ENCODE data around the gene ADGRA3. TPM values are rescaled to one million over a fixed set of nuclear protein-coding genes. Genes with fewer than 3 reads are reported as not detected.

ADGRA3 gene
- total RNA-seq, 2 donors from 2014 or later: 51.8 to 54.9 TPM

GRCh38 chr4:22454216-22454838 is 61.5 kb downstream of the ADGRA3 start:
- 80 to 95% methylated on average over 1 to 3 of the region's 3 CpGs for WGBS, 2 experiments (ENCODE audit: insufficient coverage in 1 of 2, insufficient read length in 1 of 2)
- no peak overlapping the region for H3K9ac ChIP-seq (ENCODE audit: extremely low read depth, low read length, poor library complexity, severe bottlenecking)
- H3K36me3 ChIP-seq (ENCODE audit: control insufficient read depth, insufficient read depth, low read length): peaks cover 21% of the 10 kb centered on the region
- no peak overlapping the region for H3K27ac Mint-ChIP-seq
- no peaks in the 10 kb centered on the region for H3K9me3 Mint-ChIP-seq
- H3K27ac ChIP-seq (ENCODE audit: low read depth, low read length): no peak overlapping the region
- peaks cover 3% of the 10 kb centered on the region for H3K4me1 ChIP-seq (ENCODE audit: control insufficient read depth, insufficient read depth, low read length)
- H3K4me3 Mint-ChIP-seq: no peak overlapping the region
- peaks cover 13% of the 10 kb centered on the region for H3K36me3 Mint-ChIP-seq (ENCODE audit: low read depth)
- H3K4me3 ChIP-seq (ENCODE audit: low read length): no peak overlapping the region
- peaks cover 20% of the 10 kb centered on the region for H3K4me1 Mint-ChIP-seq
- no peak for DNase-seq
- H3K27me3 ChIP-seq (ENCODE audit: control insufficient read depth, insufficient read depth, low read length, poor library complexity, severe bottlenecking): no peaks in the 10 kb centered on the region
- no peaks in the 10 kb centered on the region for H3K27me3 Mint-ChIP-seq (ENCODE audit: insufficient read depth)
- no peaks in the 10 kb centered on the region for H3K9me3 ChIP-seq (ENCODE audit: control insufficient read depth, low read length)
- no peak for TF ChIP-seq CTCF (conservative IDR thresholded peaks at IDR 0.05)

GRCh38 chr4:22444813-22445212 is 71.1 kb downstream of the ADGRA3 start:
- Histone ChIP-seq H3K27me3 (ENCODE audit: control insufficient read depth, insufficient read depth, low read length, poor library complexity, severe bottlenecking) (no peaks in the 10 kb centered on the region), H3K27ac (ENCODE audit: low read depth, low read length) (no peak overlapping the region), H3K9ac (ENCODE audit: extremely low read depth, low read length, poor library complexity, severe bottlenecking) (no peak overlapping the region), H3K36me3 (ENCODE audit: control insufficient read depth, insufficient read depth, low read length) (peaks cover 74% of the 10 kb centered on the region), H3K9me3 (ENCODE audit: control insufficient read depth, low read length) (no peaks in the 10 kb centered on the region), H3K4me1 (ENCODE audit: control insufficient read depth, insufficient read depth, low read length) (no peaks in the 10 kb centered on the region), H3K4me3 (ENCODE audit: low read length) (no peak overlapping the region)
- no peak for DNase-seq
- Mint-ChIP-seq H3K27me3 (ENCODE audit: insufficient read depth) (no peaks in the 10 kb centered on the region), H3K36me3 (ENCODE audit: low read depth) (peaks cover 43% of the 10 kb centered on the region), H3K9me3 (no peaks in the 10 kb centered on the region), H3K4me3 (no peak overlapping the region), H3K27ac (no peak overlapping the region), H3K4me1 (no peaks in the 10 kb centered on the region)
- no peak for TF ChIP-seq CTCF (conservative IDR thresholded peaks at IDR 0.05)
- 96 to 98% methylated on average over 5 to 6 of the region's 6 CpGs for WGBS, 2 experiments (ENCODE audit: insufficient coverage in 1 of 2, insufficient read length in 1 of 2)

- 88 to 93% methylated on average over 1 to 2 of the region's 2 CpGs for WGBS, 2 experiments (ENCODE audit: insufficient coverage in 1 of 2, insufficient read length in 1 of 2)
Measured at GRCh38 chr4:22442956-22443355, 72.9 kb downstream of the ADGRA3 start.

More at GRCh38 chr4:22442956-22443355, 72.9 kb downstream of the ADGRA3 start:
- Mint-ChIP-seq H3K27ac (no peak overlapping the region), H3K4me3 (no peak overlapping the region), H3K4me1 (peaks cover 2% of the 10 kb centered on the region), H3K9me3 (no peaks in the 10 kb centered on the region), H3K36me3 (ENCODE audit: low read depth) (peaks cover 42% of the 10 kb centered on the region), H3K27me3 (ENCODE audit: insufficient read depth) (no peaks in the 10 kb centered on the region)
- Histone ChIP-seq H3K9ac (ENCODE audit: extremely low read depth, low read length, poor library complexity, severe bottlenecking) (no peak overlapping the region), H3K4me1 (ENCODE audit: control insufficient read depth, insufficient read depth, low read length) (no peaks in the 10 kb centered on the region), H3K9me3 (ENCODE audit: control insufficient read depth, low read length) (no peaks in the 10 kb centered on the region), H3K27ac (ENCODE audit: low read depth, low read length) (no peak overlapping the region), H3K36me3 (ENCODE audit: control insufficient read depth, insufficient read depth, low read length) (peaks cover 70% of the 10 kb centered on the region), H3K4me3 (ENCODE audit: low read length) (no peak overlapping the region), H3K27me3 (ENCODE audit: control insufficient read depth, insufficient read depth, low read length, poor library complexity, severe bottlenecking) (no peaks in the 10 kb centered on the region)
- no peak for DNase-seq
- no peak for TF ChIP-seq CTCF (conservative IDR thresholded peaks at IDR 0.05)
